LNCaP clone FGC (cell line): ENCODE measurements around the gene RIN3.

Experiments used
- DNase-seq: peaks from one replicate; pipeline ENCODE4 v3.0.0-alpha.2; 2011; ENCODE audit warnings: low read depth
- H3K4me3 ChIP-seq: 2 replicates; pipeline ENCODE4 v1.5.1; 2011; ENCODE audit warnings: mild to moderate bottlenecking, low read depth, low read length, control low read depth
- TF ChIP-seq, protein P1 (sequence below): IDR thresholded peaks from 2 replicates; pipeline ENCODE4 v1.5.1; 2012; ENCODE audit warnings: mild to moderate bottlenecking; ENCODE audit not compliant: control insufficient read depth, insufficient read depth; ENCODE audit errors: extremely low read depth

RIN3 gene

DNA sequence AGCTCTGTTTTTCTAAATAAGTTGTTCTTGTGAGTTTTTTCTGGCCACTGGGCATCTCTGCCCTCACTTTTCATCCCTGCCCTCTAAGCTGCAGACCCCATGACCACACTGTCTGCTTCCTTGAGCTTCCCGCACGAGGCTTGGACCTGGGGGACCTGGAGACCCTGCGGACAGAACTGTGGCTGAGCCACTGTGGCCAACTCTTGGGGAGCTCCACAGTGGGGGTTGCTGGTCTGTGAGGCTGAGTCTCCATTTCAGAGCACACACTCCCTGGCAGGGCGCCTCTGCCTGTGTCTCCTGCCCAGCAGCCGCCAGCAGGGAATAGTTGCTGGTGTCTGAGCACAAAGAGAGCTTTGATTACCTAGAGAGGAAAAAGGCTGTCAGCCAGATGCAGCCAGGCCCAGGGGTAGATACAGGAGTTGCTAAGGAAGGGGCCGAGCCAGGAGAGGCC, 13.1 kb upstream of the RIN3 start:
- no peak for DNase-seq
- no peak overlapping the region for H3K4me3 ChIP-seq
- TF ChIP-seq, protein P1, sequence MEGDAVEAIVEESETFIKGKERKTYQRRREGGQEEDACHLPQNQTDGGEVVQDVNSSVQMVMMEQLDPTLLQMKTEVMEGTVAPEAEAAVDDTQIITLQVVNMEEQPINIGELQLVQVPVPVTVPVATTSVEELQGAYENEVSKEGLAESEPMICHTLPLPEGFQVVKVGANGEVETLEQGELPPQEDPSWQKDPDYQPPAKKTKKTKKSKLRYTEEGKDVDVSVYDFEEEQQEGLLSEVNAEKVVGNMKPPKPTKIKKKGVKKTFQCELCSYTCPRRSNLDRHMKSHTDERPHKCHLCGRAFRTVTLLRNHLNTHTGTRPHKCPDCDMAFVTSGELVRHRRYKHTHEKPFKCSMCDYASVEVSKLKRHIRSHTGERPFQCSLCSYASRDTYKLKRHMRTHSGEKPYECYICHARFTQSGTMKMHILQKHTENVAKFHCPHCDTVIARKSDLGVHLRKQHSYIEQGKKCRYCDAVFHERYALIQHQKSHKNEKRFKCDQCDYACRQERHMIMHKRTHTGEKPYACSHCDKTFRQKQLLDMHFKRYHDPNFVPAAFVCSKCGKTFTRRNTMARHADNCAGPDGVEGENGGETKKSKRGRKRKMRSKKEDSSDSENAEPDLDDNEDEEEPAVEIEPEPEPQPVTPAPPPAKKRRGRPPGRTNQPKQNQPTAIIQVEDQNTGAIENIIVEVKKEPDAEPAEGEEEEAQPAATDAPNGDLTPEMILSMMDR, result no peak

GRCh38 chr14:92501891-92502351, 11.7 kb upstream of the RIN3 start:
- TF ChIP-seq, protein P1, result no peak
- DNase-seq, result no peak
- H3K4me3 ChIP-seq, result no peak overlapping the region

DNA sequence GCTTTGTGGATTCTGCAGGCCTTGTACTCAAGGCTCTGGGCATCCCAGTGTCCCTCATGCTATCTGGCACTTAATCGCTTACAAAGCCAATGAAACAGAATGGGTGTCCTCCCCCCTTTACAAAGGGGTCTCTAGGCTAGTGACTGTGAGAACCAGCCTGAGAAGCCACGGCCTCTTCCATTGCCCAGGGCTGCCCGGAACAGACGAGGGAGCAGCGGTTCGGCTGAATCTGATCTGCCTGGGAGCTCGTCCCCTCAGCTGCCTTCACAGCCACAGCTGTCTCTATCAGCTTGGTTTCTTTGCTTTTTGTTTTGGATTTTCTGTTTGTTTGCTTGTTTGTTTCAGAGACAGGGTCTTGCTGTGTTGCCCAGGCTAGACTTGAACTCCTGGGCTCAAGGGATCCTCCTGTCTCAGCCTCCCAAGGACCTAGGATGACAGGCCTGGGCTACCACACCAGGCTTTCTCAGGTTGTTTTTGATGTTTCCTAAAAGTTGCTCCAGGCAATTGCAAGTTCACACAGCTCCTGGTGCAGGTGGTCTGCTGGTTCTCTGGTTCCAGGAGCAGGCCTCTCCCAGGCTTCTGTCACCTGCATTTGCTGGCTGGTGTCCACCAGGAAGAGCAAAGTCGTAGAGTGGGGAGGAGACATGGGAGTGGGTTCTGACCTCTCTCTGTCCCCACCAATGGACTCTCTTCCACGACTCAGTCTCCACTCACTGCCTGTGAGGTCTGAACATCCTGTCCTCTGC, 10.9 kb upstream of the RIN3 start:
- TF ChIP-seq, protein P1, result no peak
- DNase-seq, result no peak
- H3K4me3 ChIP-seq, result no peak overlapping the region

DNA sequence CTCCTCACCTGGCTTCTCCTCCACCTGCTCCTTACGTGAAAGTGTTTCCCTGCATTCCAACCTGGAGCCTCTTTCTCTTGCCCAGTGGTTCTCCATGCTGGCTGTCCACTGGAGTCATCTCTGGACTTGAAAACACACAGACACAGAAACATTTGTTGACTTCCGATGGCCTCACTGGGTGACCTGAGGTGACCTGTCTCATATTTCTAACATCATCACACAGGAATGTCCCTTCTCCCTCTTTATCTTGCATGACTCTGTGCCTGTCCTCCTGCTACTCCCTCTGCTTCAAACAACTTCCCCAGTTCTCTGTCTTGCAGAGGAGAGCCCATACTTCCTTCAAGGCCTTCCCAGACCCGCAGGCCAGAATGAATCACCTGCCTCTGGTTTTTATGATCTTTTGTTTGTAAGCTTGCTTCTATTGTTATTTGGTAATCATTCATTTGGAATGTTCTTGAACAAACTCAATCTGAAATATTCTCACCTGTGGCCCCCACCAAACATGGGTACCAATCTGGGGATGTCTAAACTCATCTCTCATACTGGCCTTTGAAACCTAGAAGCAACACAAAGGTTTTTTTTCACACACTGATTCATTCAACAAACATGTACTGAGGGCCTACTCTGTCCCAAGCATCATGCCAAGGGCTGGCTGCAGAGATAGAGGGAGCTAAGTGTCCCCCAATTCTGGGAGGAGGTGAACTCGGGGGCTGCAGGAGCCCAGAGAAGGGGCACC, 9.7 kb upstream of the RIN3 start:
- peak; percentile 64 for DNase-seq
- no peak overlapping the region for H3K4me3 ChIP-seq
- TF ChIP-seq, protein P1, result no peak

GRCh38 chr14:92505826-92506225, 7.8 kb upstream of the RIN3 start:
- TF ChIP-seq, protein P1, result no peak
- H3K4me3 ChIP-seq, result no peak overlapping the region
- no peak for DNase-seq

GRCh38 chr14:92506231-92506630, 7.3 kb upstream of the RIN3 start:
- TF ChIP-seq, protein P1, result no peak
- no peak for DNase-seq
- H3K4me3 ChIP-seq, result no peak overlapping the region
